Smooth muscle cell (in vitro differentiated cells): Measurements from ENCODE around the gene DEFB123. TPM values are rescaled to one million over a fixed set of nuclear protein-coding genes. Genes with fewer than 3 reads are reported as not detected.

Experiments used
- DNase-seq: peaks from one replicate; lab custom pipeline; 2025; ENCODE audit not compliant: unreplicated experiment; lab: John Stamatoyannopoulos, UW
- H2AFZ ChIP-seq: fragments of 200-600 bp; sonication (generic); 2 replicates; pipeline ENCODE4 v1.6.0; 2016; ENCODE audit warnings: antibody characterized with exemption, low read depth, mild to moderate bottlenecking
- H3F3A ChIP-seq: fragments of 200-600 bp; sonication (generic); 2 replicates; pipeline ENCODE4 v1.6.0; 2017; ENCODE audit warnings: antibody characterized with exemption, low read depth
- H3K27ac ChIP-seq: fragments of 200-600 bp; sonication (generic); 2 replicates; pipeline ENCODE4 v1.5.1; 2016; ENCODE audit warnings: low read depth, mild to moderate bottlenecking
- H3K27me3 ChIP-seq: fragments of 200-600 bp; sonication (generic); 2 replicates; pipeline ENCODE4 v1.6.1; 2016; ENCODE audit warnings: low read depth, mild to moderate bottlenecking
- H3K36me3 ChIP-seq: fragments of 200-600 bp; sonication (generic); 2 replicates; pipeline ENCODE4 v1.5.1; 2016; ENCODE audit warnings: low read depth
- H3K4me1 ChIP-seq: fragments of 200-600 bp; sonication (generic); 2 replicates; pipeline ENCODE4 v1.5.1; 2016; ENCODE audit warnings: low read depth
- H3K4me2 ChIP-seq: fragments of 200-600 bp; sonication (generic); 2 replicates; pipeline ENCODE4 v1.6.0; 2016; ENCODE audit warnings: mild to moderate bottlenecking
- H3K4me3 ChIP-seq: fragments of 200-600 bp; sonication (generic); 2 replicates; pipeline ENCODE4 v1.5.1; 2016; ENCODE audit warnings: mild to moderate bottlenecking
- H3K79me2 ChIP-seq: fragments of 200-600 bp; sonication (generic); 2 replicates; pipeline ENCODE4 v1.6.0; 2016; ENCODE audit warnings: low read depth, mild to moderate bottlenecking
- H3K9ac ChIP-seq: fragments of 200-600 bp; sonication (generic); 2 replicates; pipeline ENCODE4 v1.6.0; 2016; ENCODE audit warnings: low read depth
- H3K9me3 ChIP-seq: fragments of 200-600 bp; sonication (generic); replicated peaks from 2 replicates; pipeline ENCODE4 v1.5.1; 2016; ENCODE audit warnings: low read depth
- H4K20me1 ChIP-seq: fragments of 200-600 bp; sonication (generic); 2 replicates; pipeline ENCODE4 v1.6.0; 2016; ENCODE audit warnings: low read depth
- CTCF ChIP-seq: fragments of 200-600 bp; sonication (generic); IDR thresholded peaks from 2 replicates; pipeline ENCODE4 v1.5.1; 2017; ENCODE audit warnings: borderline replicate concordance, mild to moderate bottlenecking, antibody characterized with exemption; ENCODE audit not compliant: insufficient read depth, poor library complexity, severe bottlenecking
- WGBS: methylation state at CpG from one replicate; pipeline ENCODE4 v1.1.7; 2016; ENCODE audit warnings: low lambda C conversion rate; 5-methylcytosine and 5-hydroxymethylcytosine counted together
- polyA plus RNA-seq: library from polyadenylated mRNA; unstranded; fragments of >200 nt; fragmentation: Nextera tagmentation; extraction: Ambion mirVana; gene quantifications from 2 replicates; pipeline ENCODE4 v1.2.1, GENCODE V29; 2016
- total RNA-seq: library from RNA; depleted of rRNA; stranded (reverse); fragments of >200 nt; gene quantifications from 2 replicates; pipeline ENCODE4 v1.2.3, GENCODE V29; 2014

DEFB123 gene
- total and polyA plus RNA-seq, 2 experiments from 2014 or later = not detected

GRCh38 chr20:31406115-31406514, 34.3 kb upstream of the DEFB123 start, which contains the start of gene DEFB121:
Gene DEFB121, minus strand, starts transcription at chr20:31406215. Its CDS starts 63 bp downstream, at chr20:31406152.
- no peak for TF ChIP-seq CTCF
- Histone ChIP-seq H3K36me3 (peaks cover 4% of the 10 kb centered on the region), H4K20me1 (no peaks in the 10 kb centered on the region), H3K27me3 (no peaks in the 10 kb centered on the region), H3K4me2 (no peak within 1 kb of the TSS), H3K27ac (no peak within 1 kb of the TSS), H3K4me3 (no peak within 1 kb of the TSS), H3K4me1 (no peaks in the 10 kb centered on the region), H3F3A (no peaks in the 10 kb centered on the region), H3K79me2 (no peaks in the 10 kb centered on the region), H2AFZ (no peak within 1 kb of the TSS), H3K9ac (no peak within 1 kb of the TSS), H3K9me3 (peaks cover 11% of the 10 kb centered on the region)
- DNase-seq = no peak
- WGBS = 49% methylated on average over 3 of the region's 3 CpGs

- Histone ChIP-seq H3K27ac (no peak overlapping the region), H3F3A (no peaks in the 10 kb centered on the region), H3K79me2 (no peaks in the 10 kb centered on the region), H3K9me3 (peaks cover 11% of the 10 kb centered on the region), H3K4me1 (no peaks in the 10 kb centered on the region), H3K36me3 (no peaks in the 10 kb centered on the region), H3K9ac (no peak overlapping the region), H4K20me1 (no peaks in the 10 kb centered on the region), H3K27me3 (no peaks in the 10 kb centered on the region), H3K4me2 (no peak overlapping the region), H2AFZ (no peak overlapping the region), H3K4me3 (no peak overlapping the region)
- WGBS = 64% methylated on average over 1 of the region's 1 CpG
- no peak for DNase-seq
- no peak for TF ChIP-seq CTCF
Observed at GRCh38 chr20:31410011-31410410, 30.4 kb upstream of the DEFB123 start.

- Histone ChIP-seq H3K9me3 (peaks cover 8% of the 10 kb centered on the region), H3K4me2 (no peak overlapping the region), H4K20me1 (no peaks in the 10 kb centered on the region), H3K9ac (no peak overlapping the region), H3K4me3 (no peak overlapping the region), H3K36me3 (no peaks in the 10 kb centered on the region), H3K27ac (no peak overlapping the region), H2AFZ (no peak overlapping the region), H3F3A (no peaks in the 10 kb centered on the region), H3K4me1 (no peaks in the 10 kb centered on the region), H3K27me3 (no peaks in the 10 kb centered on the region), H3K79me2 (no peaks in the 10 kb centered on the region)
- TF ChIP-seq CTCF = no peak
- DNase-seq = no peak
- 67% methylated on average over 6 of the region's 6 CpGs for WGBS
Observed at GRCh38 chr20:31414381-31414780, 26.1 kb upstream of the DEFB123 start.

- WGBS = 97% methylated on average over 2 of the region's 2 CpGs
- no peak for DNase-seq
- H3F3A ChIP-seq = no peaks in the 10 kb centered on the region
Observed at GRCh38 chr20:31415653-31416052, 24.8 kb upstream of the DEFB123 start.

More at GRCh38 chr20:31415653-31416052, 24.8 kb upstream of the DEFB123 start:
- Histone ChIP-seq H3K79me2 (no peaks in the 10 kb centered on the region), H3K27ac (no peak overlapping the region), H3K4me2 (no peak overlapping the region), H3K4me1 (no peaks in the 10 kb centered on the region), H3K9me3 (peaks cover 8% of the 10 kb centered on the region), H3K4me3 (no peak overlapping the region), H3K27me3 (no peaks in the 10 kb centered on the region), H4K20me1 (no peaks in the 10 kb centered on the region), H2AFZ (no peak overlapping the region), H3K9ac (no peak overlapping the region), H3K36me3 (no peaks in the 10 kb centered on the region)
- no peak for TF ChIP-seq CTCF
